Measurements from ENCODE around the gene ZER1. TPM values are rescaled to one million over a fixed set of nuclear protein-coding genes. Genes with fewer than 3 reads are reported as not detected.
"Not testable (repeated sequence)": the region's sequence is repeated elsewhere in the genome, so short reads cannot be mapped to it uniquely, and the experiment has no call there.

The ZER1 gene
- total and polyA plus RNA-seq, 8 donors, result 16.3 to 214 (median 40.9) TPM

- peaks cover 31 to 98% (median 96%) of the 10 kb centered on the region in 4 donors for H3K36me3 ChIP-seq
- intact Hi-C loops (cut with DNase I; ENCODE audit: low total_unique reads), result no loop called here
- TF ChIP-seq EP300 (IDR thresholded peaks at IDR 0.05), result no peak
- TF ChIP-seq POLR2A (IDR thresholded peaks at IDR 0.05), result no peak
- TF ChIP-seq POLR2AphosphoS5 (IDR thresholded peaks at IDR 0.05), result no peak
- no peak for TF ChIP-seq CTCF (IDR thresholded peaks at IDR 0.05)
Observed at GRCh38 chr9:128800061-128800460, 28.3 kb upstream of the ZER1 start.

GRCh38 chr9:128798896-128799295 is 27.2 kb upstream of the ZER1 start:
- Histone ChIP-seq H3K9me3 (no peaks in the 10 kb centered on the region), H3K36me3 (peaks cover 32 to 98% (median 96%) of the 10 kb centered on the region in 4 donors), H3K27ac (no peak overlapping the region), H3K4me1 (peaks cover 0 to 3% (median 0%) of the 10 kb centered on the region in 4 donors), H3K27me3 (no peaks in the 10 kb centered on the region), H3K4me3 (no peak overlapping the region)
- 75 to 88% (median 87%) methylated on average over 8 of the region's 8 CpGs for WGBS, 5 donors
- intact Hi-C loops (cut with DNase I; ENCODE audit: low total_unique reads), result no loop called here
- DNase-seq, result no peak
- TF ChIP-seq EP300 (IDR thresholded peaks at IDR 0.05) (no peak), POLR2AphosphoS5 (IDR thresholded peaks at IDR 0.05) (no peak), POLR2A (IDR thresholded peaks at IDR 0.05) (no peak), CTCF (IDR thresholded peaks at IDR 0.05) (no peak)

More at GRCh38 chr9:128800061-128800460, 28.3 kb upstream of the ZER1 start:
- DNase-seq, result no peak
- 89 to 96% (median 93%) methylated on average over 7 of the region's 7 CpGs for WGBS, 5 donors
- H3K4me3 ChIP-seq, result no peak overlapping the region
- H3K27me3 ChIP-seq, result no peaks in the 10 kb centered on the region
- no peaks in the 10 kb centered on the region for H3K9me3 ChIP-seq
- no peak overlapping the region for H3K27ac ChIP-seq
- H3K4me1 ChIP-seq, result no peaks in the 10 kb centered on the region

GRCh38 chr9:128794961-128795360 is 23.2 kb upstream of the ZER1 start:
- H3K4me3 ChIP-seq; intact Hi-C loops (cut with DNase I; ENCODE audit: low total_unique reads); DNase-seq; H3K27me3 ChIP-seq; H3K27ac ChIP-seq; H3K9me3 ChIP-seq: not testable (repeated sequence)
- peaks cover 51 to 100% (median 97%) of the 10 kb centered on the region in 4 donors for H3K36me3 ChIP-seq
- 44 to 48% (median 46%) methylated on average over 2 of the region's 2 CpGs for WGBS, 5 donors
- H3K4me1 ChIP-seq, result peaks cover 0 to 13% (median 1%) of the 10 kb centered on the region in 4 donors

- Histone ChIP-seq H3K27ac (peak overlapping the region in 1 of 5 donors; percentile 12), H3K27me3 (no peaks in the 10 kb centered on the region), H3K9me3 (no peaks in the 10 kb centered on the region), H3K4me1 (peaks cover 5 to 26% (median 10%) of the 10 kb centered on the region in 4 donors), H3K36me3 (peaks cover 47 to 90% (median 86%) of the 10 kb centered on the region in 4 donors), H3K4me3 (no peak overlapping the region)
- 56 to 74% (median 65%) methylated on average over 7 to 8 of the region's 8 CpGs for WGBS, 5 donors
- DNase-seq, result no peak
- TF ChIP-seq EP300 (IDR thresholded peaks at IDR 0.05) (no peak), POLR2AphosphoS5 (IDR thresholded peaks at IDR 0.05) (no peak), POLR2A (IDR thresholded peaks at IDR 0.05) (no peak), CTCF (IDR thresholded peaks at IDR 0.05) (no peak)
- intact Hi-C loops (cut with DNase I; ENCODE audit: low total_unique reads), result no loop called here
Observed at GRCh38 chr9:128792978-128793686, 21.4 kb upstream of the ZER1 start.

GRCh38 chr9:128792134-128792533 is 20.4 kb upstream of the ZER1 start:
- H3K4me1 ChIP-seq, result peaks cover 9 to 33% (median 18%) of the 10 kb centered on the region in 4 donors
- intact Hi-C loops (cut with DNase I; ENCODE audit: low total_unique reads), result no loop called here
- no peaks in the 10 kb centered on the region for H3K9me3 ChIP-seq
- no peak overlapping the region for H3K4me3 ChIP-seq
- H3K27me3 ChIP-seq, result no peaks in the 10 kb centered on the region
- peaks cover 37 to 80% (median 76%) of the 10 kb centered on the region in 4 donors for H3K36me3 ChIP-seq
- WGBS, 5 donors, result 83 to 96% (median 95%) methylated on average over 9 of the region's 9 CpGs
- H3K27ac ChIP-seq, result no peak overlapping the region
- DNase-seq, result no peak
- TF ChIP-seq POLR2AphosphoS5 (IDR thresholded peaks at IDR 0.05), result no peak
- no peak for TF ChIP-seq EP300 (IDR thresholded peaks at IDR 0.05)
- TF ChIP-seq CTCF (IDR thresholded peaks at IDR 0.05), result no peak
- TF ChIP-seq POLR2A (IDR thresholded peaks at IDR 0.05), result no peak
